ENCODE measurements around the gene ITLN2. TPM values are rescaled to one million over a fixed set of nuclear protein-coding genes. Genes with fewer than 3 reads are reported as not detected.

The ITLN2 gene
- total and polyA plus RNA-seq, 2 of the 8 experiments (the other 6 are each of a cell fraction or from before 2014, with no cell fraction given), result 4.7 to 6.3 TPM

- TF ChIP-seq CHD7 (IDR thresholded peaks at IDR 0.05; ENCODE audit: insufficient replicate concordance, low read length) (no peak), ASH2L (IDR thresholded peaks at IDR 0.05; ENCODE audit: low read length) (no peak), KDM5A (IDR thresholded peaks at IDR 0.05; ENCODE audit: low read length) (no peak), MAFK (IDR thresholded peaks at IDR 0.05; ENCODE audit: low read depth, low read length) (no peak), TEAD4 (IDR thresholded peaks at IDR 0.05; ENCODE audit: low read depth, low read length) (no peak), SP1 (IDR thresholded peaks at IDR 0.05; ENCODE audit: low read depth, low read length) (no peak), NRF1 (IDR thresholded peaks at IDR 0.05; ENCODE audit: low read depth, low read length) (no peak), POLR2AphosphoS5 (IDR thresholded peaks at IDR 0.05; ENCODE audit: low read depth, low read length) (no peak), TAF7 (optimal IDR thresholded peaks at IDR 0.05; ENCODE audit: borderline replicate concordance, low read depth, low read length) (no peak), USF2 (IDR thresholded peaks at IDR 0.05; ENCODE audit: low read length) (no peak), BACH1 (IDR thresholded peaks at IDR 0.05; ENCODE audit: low read length) (no peak)
These were observed 1.6 kb downstream of the ITLN2 start (continued) for GRCh38 chr1:160953030-160953429.

Data from H1 (cell line).